GM19468 (cell line): ENCODE results near the gene SPTLC1.

ENCODE experiments used
- ATAC-seq: cut with Tn5 transposase; IDR thresholded peaks from one replicate; pipeline ENCODE4 v1.9.1; 2021; ENCODE audit warnings: mild to moderate bottlenecking, moderate library complexity, moderate number of reproducible peaks; ENCODE audit not compliant: unreplicated experiment; ENCODE audit errors: extremely low read depth

The SPTLC1 gene

GRCh38 chr9:91995000-91995655 is 120.1 kb downstream of the SPTLC1 start:
- ATAC-seq: no peak

- no peak for ATAC-seq
Measured at GRCh38 chr9:91994422-91994821, 120.8 kb downstream of the SPTLC1 start.

GRCh38 chr9:91992461-91993041 is 122.7 kb downstream of the SPTLC1 start:
- ATAC-seq: no peak

- no peak for ATAC-seq
Measured at GRCh38 chr9:91991721-91992341, 123.4 kb downstream of the SPTLC1 start.

DNA sequence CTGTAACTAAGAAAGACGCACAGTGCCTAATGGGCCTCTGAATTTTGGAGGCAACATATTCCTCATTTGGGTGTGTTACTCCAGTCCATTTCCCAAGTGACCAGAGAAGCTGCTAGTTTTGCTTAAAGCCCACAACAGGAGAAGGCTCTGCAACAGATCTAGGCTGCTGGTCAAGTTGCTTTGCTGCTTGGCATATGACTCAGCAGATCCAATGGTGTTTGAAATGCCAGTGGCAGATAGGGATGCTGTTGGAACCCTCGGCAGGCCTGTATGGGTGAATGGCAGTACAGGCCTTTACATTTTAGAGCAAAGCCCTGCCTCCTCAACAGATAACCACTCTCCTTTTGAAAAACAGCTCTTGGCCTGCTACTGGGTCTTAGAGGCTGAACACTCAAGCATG is 129.0 kb downstream of the SPTLC1 start:
- ATAC-seq: no peak

- no peak for ATAC-seq
Measured at GRCh38 chr9:91985692-91986091, 129.5 kb downstream of the SPTLC1 start.
